Memory B cell (primary cell): ENCODE measurements around the gene SDHAF3.
"Not testable (repeated sequence)": the region's sequence is repeated elsewhere in the genome, so short reads cannot be mapped to it uniquely, and the experiment has no call there.

Experiments used
- ATAC-seq: fragments of 150-1000 bp; cut with Tn5 transposase; 2 replicates; pipeline ENCODE4 v1.10.0; 2021; ENCODE audit warnings: low read depth, mild to moderate bottlenecking, moderate library complexity
- DNase-seq, 2 donors: peaks; one replicate each; pipeline ENCODE4 v3.0.0; 2022; ENCODE audit warnings: low spot score in 2 of 2
- H3K27ac Mint-ChIP-seq: one replicate; pipeline ENCODE4 v1.8.0; 2022; ENCODE audit warnings: mild to moderate bottlenecking, moderate library complexity, mixed read lengths
- H3K27me3 Mint-ChIP-seq: one replicate; pipeline ENCODE4 v1.8.0; 2022; ENCODE audit warnings: mixed read lengths
- H3K36me3 Mint-ChIP-seq: one replicate; pipeline ENCODE4 v1.8.0; 2022; ENCODE audit warnings: mild to moderate bottlenecking, mixed read lengths
- H3K4me1 Mint-ChIP-seq: one replicate; pipeline ENCODE4 v1.8.0; 2022; ENCODE audit warnings: mixed read lengths
- H3K4me3 Mint-ChIP-seq: one replicate; pipeline ENCODE4 v1.8.0; 2022; ENCODE audit warnings: mild to moderate bottlenecking, moderate library complexity, mixed read lengths
- H3K9me3 Mint-ChIP-seq: one replicate; pipeline ENCODE4 v1.8.0; 2022; ENCODE audit warnings: mixed read lengths

SDHAF3 gene

DNA sequence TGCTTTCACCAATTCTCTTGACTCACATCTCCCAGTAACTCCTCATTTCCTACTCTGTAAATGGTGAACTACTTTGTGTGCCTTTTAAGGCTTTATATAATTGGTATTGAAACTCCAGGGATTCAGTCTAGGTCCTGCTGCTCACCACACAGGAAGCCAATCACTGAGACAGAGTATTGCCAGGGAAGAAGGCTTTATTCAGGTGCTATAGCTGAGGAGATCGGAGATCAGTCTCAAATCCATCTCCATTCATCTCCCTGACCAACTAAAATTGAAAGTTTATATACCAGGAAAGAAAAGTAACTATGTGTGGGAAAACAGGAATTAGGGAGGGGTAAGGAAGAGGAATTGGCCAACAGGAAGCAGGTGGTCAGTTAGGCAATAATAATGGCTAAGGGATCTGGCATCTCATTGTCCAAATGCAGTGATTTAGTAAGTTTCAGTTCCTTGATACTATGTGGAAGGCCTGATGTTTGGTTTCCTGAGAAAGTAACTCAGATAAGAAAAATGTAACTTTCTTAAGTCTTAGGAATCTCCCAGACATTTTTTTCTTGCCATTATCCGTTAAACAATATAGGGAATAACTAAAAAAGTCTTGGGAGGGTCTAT is 10.2 kb upstream of the SDHAF3 start:
- Mint-ChIP-seq H3K27ac (no peak overlapping the region), H3K4me1 (no peaks in the 10 kb centered on the region), H3K36me3 (peaks cover 3% of the 10 kb centered on the region), H3K9me3 (peaks cover 3% of the 10 kb centered on the region), H3K4me3 (no peak overlapping the region), H3K27me3 (peaks cover 10% of the 10 kb centered on the region)
- DNase-seq = no peak
- ATAC-seq = no peak

DNA sequence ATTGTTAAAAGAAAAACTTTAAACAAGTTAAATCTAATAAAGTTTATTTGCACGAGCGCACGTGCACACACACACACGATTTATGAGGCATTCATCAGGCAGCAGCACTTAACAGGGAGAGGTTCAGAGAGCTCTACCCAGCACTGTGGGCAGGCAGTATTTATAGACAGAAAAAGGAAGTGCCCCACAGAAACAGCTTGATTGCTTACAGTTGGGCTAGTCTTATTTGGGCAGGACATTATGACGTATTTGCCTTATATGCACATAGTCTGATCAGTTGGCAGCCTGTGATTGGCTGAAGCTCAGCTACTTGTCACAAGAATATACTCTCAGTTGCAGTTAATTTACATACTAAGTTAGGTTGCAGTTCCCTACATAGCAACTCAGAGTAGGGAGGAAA is 1.2 kb upstream of the SDHAF3 start:
- DNase-seq = peak in 1 of 2 donors; percentile 37
- Mint-ChIP-seq H3K27me3 (no peaks in the 10 kb centered on the region), H3K4me3 (peak overlapping the region; percentile 58), H3K4me1 (peaks cover 26% of the 10 kb centered on the region), H3K9me3 (no peaks in the 10 kb centered on the region), H3K27ac (peak overlapping the region; percentile 93), H3K36me3 (peaks cover 5% of the 10 kb centered on the region)
- peak; percentile 58 for ATAC-seq

DNA sequence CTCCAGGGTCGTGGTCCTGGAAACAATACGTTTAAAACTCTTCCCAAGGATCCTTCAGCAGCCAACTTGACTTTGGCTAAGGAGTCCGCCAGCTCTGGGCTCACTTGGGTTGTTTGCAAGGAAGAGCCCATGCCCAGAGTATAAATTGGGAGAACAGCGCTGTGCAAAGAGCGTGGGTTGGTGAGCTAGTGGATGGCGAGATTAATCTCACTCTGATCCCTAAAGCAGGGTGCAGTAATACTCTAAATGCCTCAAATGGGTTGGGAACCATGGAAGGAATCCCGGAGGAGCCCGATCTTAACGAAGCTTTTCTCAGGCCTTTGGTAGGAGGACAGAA is 495 bp upstream of the SDHAF3 start:
- peak overlapping the region; percentile 98 for H3K4me3 Mint-ChIP-seq
- H3K4me1 Mint-ChIP-seq = peaks cover 26% of the 10 kb centered on the region
- ATAC-seq (no peak), DNase-seq (no peak)
- peaks cover 6% of the 10 kb centered on the region for H3K36me3 Mint-ChIP-seq
- no peaks in the 10 kb centered on the region for H3K27me3 Mint-ChIP-seq
- no peaks in the 10 kb centered on the region for H3K9me3 Mint-ChIP-seq
- peak overlapping the region; percentile 93 for H3K27ac Mint-ChIP-seq

- DNase-seq (no peak), ATAC-seq (no peak)
- peak overlapping the region; percentile 98 for H3K4me3 Mint-ChIP-seq
- H3K4me1 Mint-ChIP-seq = peaks cover 28% of the 10 kb centered on the region
- H3K27ac Mint-ChIP-seq = peak overlapping the region; percentile 93
- H3K9me3 Mint-ChIP-seq = no peaks in the 10 kb centered on the region
- H3K27me3 Mint-ChIP-seq = no peaks in the 10 kb centered on the region
- H3K36me3 Mint-ChIP-seq = peaks cover 7% of the 10 kb centered on the region
Measured at GRCh38 chr7:97118306-97118917, 914 bp downstream of the SDHAF3 start.

DNA sequence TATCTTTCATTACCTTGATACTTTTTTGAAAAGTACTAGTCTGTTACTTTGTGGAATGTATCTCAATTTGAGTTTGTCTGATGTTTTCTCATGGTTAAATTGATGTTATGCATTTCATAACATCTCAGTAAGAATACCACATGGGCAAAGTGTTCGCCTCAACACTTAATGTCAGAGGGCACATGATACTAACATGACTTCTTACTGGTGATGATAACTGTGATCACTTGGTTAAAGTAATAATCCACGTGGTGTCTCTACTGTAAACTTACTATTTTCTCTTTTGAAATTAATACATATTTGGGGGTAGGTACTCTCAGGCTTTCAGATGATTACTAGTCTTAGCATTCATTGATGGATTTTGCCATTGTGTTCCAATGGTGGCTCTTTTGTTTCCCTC is 2.2 kb downstream of the SDHAF3 start:
- no peak overlapping the region for H3K4me3 Mint-ChIP-seq
- peaks cover 2% of the 10 kb centered on the region for H3K9me3 Mint-ChIP-seq
- no peak for DNase-seq
- no peaks in the 10 kb centered on the region for H3K27me3 Mint-ChIP-seq
- no peak for ATAC-seq
- peaks cover 14% of the 10 kb centered on the region for H3K36me3 Mint-ChIP-seq
- H3K4me1 Mint-ChIP-seq = peaks cover 32% of the 10 kb centered on the region
- H3K27ac Mint-ChIP-seq = no peak overlapping the region

DNA sequence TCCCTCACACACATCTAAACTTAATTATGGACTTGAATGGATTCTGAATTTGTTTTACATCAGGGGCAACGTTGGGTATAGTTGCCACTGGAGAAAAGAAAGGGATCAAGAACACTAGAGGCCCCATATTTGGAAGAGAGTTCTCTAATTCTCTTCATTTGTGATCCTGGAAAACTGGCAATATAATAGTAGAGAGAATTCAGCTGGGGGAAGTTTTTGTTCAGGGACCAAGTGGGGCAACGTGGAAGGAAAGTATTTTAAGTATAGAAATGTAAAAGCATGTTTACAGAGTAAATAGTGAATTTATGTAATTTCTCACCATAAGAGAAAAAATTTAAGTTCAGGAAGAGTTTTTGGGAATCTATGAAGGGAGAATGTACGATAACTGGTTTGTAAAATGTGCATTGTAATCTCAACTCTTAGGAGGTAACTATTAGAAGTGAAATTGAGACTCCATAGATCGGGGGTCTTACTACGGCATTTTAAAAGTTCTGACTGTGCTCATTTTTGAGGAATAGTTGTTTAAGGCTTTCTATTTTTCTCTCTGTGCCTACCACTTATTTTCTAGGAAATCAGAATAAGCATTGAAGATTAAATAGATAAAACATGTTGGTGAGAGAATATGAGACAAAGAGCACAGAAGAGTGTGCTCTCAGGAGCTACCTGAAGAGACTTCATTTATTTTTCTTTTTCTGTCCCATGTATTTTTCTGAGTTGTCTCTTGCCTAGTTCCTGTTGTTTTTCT is 3.4 kb downstream of the SDHAF3 start:
- no peaks in the 10 kb centered on the region for H3K27me3 Mint-ChIP-seq
- peaks cover 8% of the 10 kb centered on the region for H3K9me3 Mint-ChIP-seq
- DNase-seq (no peak), ATAC-seq (no peak)
- peaks cover 22% of the 10 kb centered on the region for H3K36me3 Mint-ChIP-seq
- H3K4me1 Mint-ChIP-seq = peaks cover 36% of the 10 kb centered on the region
- no peak overlapping the region for H3K27ac Mint-ChIP-seq
- H3K4me3 Mint-ChIP-seq = no peak overlapping the region

DNA sequence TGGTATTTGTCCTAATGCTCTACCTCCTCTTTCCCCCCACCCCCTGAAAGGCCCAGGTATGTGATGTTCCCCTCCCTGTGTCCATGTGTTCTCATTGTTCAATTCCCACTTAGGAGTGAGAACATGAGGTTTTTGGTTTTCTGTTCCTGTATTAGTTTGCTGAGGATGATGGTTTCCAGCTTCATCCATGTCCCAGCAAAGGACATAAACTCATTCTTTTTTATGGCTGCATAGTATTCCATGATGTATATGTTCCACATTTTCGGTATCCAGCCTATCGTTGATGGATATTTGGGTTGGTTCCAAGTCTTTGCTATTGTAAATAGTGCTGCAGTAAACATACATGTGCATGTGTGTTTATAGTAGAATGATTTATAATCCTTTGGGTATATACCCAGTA is 5.6 kb downstream of the SDHAF3 start:
- Mint-ChIP-seq H3K4me1 (peaks cover 23% of the 10 kb centered on the region), H3K36me3 (peaks cover 22% of the 10 kb centered on the region)

DNA sequence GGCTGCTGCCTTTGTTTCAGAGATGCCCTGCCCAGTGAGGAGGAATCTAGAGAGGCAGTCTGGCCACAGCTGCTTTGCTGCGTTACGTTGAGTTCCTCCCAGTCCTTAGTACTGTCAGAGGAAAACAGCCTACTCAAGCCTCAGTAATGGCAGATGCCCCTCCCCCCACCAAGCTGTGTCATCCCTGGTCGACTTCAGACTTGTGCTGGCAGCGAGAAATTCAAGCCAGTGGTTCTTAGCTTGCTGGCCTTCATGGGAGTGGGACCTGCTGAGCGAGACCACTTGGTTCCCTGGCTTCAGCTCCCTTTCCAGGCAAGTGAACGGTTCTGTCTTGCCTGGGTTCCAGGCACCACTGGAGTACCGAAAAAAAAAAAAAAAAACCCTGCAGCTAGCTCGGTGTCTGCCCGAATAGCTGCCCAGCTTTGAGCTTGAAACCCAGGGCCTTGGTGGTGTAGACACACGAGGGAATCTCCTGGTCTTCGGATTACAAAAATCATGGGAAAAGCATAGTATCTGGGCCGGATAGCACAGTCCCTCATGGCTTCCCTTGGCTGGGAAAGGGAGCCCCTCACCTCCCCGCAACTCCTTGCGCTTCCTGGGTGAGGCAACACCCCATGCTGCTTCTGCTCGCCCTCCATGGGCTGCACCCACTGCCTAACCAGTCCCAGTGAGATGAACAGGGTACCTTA is 9.1 kb downstream of the SDHAF3 start:
- Mint-ChIP-seq H3K27ac (no peak overlapping the region), H3K9me3 (peaks cover 8% of the 10 kb centered on the region), H3K4me1 (peaks cover 17% of the 10 kb centered on the region), H3K4me3 (no peak overlapping the region), H3K36me3 (peaks cover 17% of the 10 kb centered on the region), H3K27me3 (no peaks in the 10 kb centered on the region)
- DNase-seq = no peak
- no peak for ATAC-seq

More for the DNA sequence above, 5.6 kb downstream of the SDHAF3 start:
- ATAC-seq, H3K27me3 Mint-ChIP-seq, H3K27ac Mint-ChIP-seq, H3K4me3 Mint-ChIP-seq, H3K9me3 Mint-ChIP-seq, DNase-seq: not testable (repeated sequence)

GRCh38 chr7:97128736-97129135 is 11.2 kb downstream of the SDHAF3 start:
- H3K27ac Mint-ChIP-seq = no peak overlapping the region
- no peak for ATAC-seq

DNA sequence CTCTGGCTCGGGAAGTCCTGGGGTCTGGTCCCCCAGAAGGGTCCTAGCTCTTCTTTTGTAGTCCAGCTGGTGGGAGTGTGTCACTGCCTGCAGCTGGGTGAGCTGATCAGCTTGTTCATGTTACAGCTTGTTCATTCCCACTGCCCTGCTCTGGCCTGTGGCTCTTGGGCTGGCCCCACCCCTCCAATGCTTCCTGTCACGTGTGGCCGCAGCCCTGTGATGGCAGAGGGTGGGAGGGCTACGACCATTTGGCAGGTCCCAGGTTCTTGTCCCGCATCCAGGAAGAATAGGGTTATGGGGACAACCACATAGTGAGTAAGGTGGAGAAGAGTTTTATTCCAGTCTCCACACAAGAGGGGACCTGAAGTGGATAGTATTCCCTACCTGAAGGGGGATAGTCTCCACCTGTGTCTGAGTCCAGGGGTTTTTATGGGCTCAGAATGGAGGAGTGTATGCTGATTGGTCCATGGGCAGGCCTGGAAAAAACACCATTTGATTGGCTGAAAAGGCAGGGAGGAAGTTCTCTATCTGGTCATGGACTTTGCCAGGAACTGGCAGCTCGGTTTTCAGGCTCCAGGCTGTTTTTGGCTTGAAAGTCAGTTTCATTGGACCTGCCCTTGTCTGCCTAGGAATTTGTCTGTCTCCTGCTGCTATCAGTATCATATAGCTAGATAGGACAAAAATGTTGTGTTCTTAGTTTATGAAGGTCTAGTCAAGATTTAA is 13.1 kb downstream of the SDHAF3 start:
- ATAC-seq = no peak
- no peak overlapping the region for H3K27ac Mint-ChIP-seq
- peaks cover 9% of the 10 kb centered on the region for H3K4me1 Mint-ChIP-seq
- no peak overlapping the region for H3K4me3 Mint-ChIP-seq
- no peak for DNase-seq
- H3K27me3 Mint-ChIP-seq = no peaks in the 10 kb centered on the region
- H3K36me3 Mint-ChIP-seq = peaks cover 8% of the 10 kb centered on the region
- no peaks in the 10 kb centered on the region for H3K9me3 Mint-ChIP-seq

More at GRCh38 chr7:97128736-97129135, 11.2 kb downstream of the SDHAF3 start:
- DNase-seq = no peak
- Mint-ChIP-seq H3K27me3 (no peaks in the 10 kb centered on the region), H3K4me3 (no peak overlapping the region), H3K9me3 (peaks cover 8% of the 10 kb centered on the region), H3K36me3 (peaks cover 16% of the 10 kb centered on the region), H3K4me1 (peaks cover 14% of the 10 kb centered on the region)

DNA sequence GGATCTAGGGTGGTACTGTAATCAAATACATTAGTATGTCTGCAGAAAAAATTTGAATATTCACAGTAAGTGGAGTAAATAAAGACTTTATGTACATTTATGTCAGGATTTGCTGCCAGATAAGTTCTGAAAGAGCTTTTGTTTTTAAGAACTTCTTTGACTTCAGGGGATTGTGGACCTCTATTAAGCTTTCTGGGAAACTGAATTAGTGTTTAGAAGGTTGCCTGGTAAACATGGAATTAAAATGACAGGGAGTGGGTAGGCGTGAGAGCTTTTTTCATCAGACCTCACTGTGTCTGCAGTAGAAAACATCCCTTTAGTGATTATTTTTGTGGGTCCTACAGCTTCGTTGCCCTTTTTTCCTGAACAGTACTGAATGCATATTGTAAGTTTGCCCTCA is 15.7 kb downstream of the SDHAF3 start:
- Mint-ChIP-seq H3K9me3 (peaks cover 2% of the 10 kb centered on the region), H3K27ac (no peak overlapping the region)
- no peak for ATAC-seq

GRCh38 chr7:97138830-97139229 is 21.3 kb downstream of the SDHAF3 start:
- Mint-ChIP-seq H3K9me3 (peaks cover 11% of the 10 kb centered on the region), H3K27ac (no peak overlapping the region), H3K4me3 (no peak overlapping the region), H3K4me1 (peaks cover 3% of the 10 kb centered on the region), H3K36me3 (peaks cover 37% of the 10 kb centered on the region), H3K27me3 (no peaks in the 10 kb centered on the region)
- no peak for DNase-seq
- no peak for ATAC-seq

More for the DNA sequence above, 15.7 kb downstream of the SDHAF3 start:
- Mint-ChIP-seq H3K36me3 (peaks cover 13% of the 10 kb centered on the region), H3K4me1 (peaks cover 7% of the 10 kb centered on the region), H3K4me3 (no peak overlapping the region), H3K27me3 (no peaks in the 10 kb centered on the region)
- no peak for DNase-seq

- H3K4me3 Mint-ChIP-seq = no peak overlapping the region
- H3K4me1 Mint-ChIP-seq = no peaks in the 10 kb centered on the region
- no peak overlapping the region for H3K27ac Mint-ChIP-seq
- H3K9me3 Mint-ChIP-seq = no peaks in the 10 kb centered on the region
- no peaks in the 10 kb centered on the region for H3K27me3 Mint-ChIP-seq
- peaks cover 25% of the 10 kb centered on the region for H3K36me3 Mint-ChIP-seq
- no peak for DNase-seq
- ATAC-seq = no peak
Measured at GRCh38 chr7:97145068-97145467, 27.6 kb downstream of the SDHAF3 start.
